Mesenchymal stem cell (in vitro differentiated cells and primary cell): ENCODE data around the gene RASGEF1C.
A peak's percentile ranks its signal among the peaks of the same experiment; 100 is the strongest.

Source experiments
- DNase-seq: peaks from one replicate; pipeline ENCODE4 v3.0.0-alpha.2; 2013
- H2AFZ ChIP-seq: one replicate; pipeline ENCODE4 v1.6.1; 2013; ENCODE audit warnings: low read depth, mild to moderate bottlenecking, control low read depth, inconsistent platforms, low read length, moderate library complexity
- H2AK5ac ChIP-seq: 2 replicates; pipeline ENCODE4 v1.6.1; 2013; ENCODE audit warnings: low read length, moderate library complexity, mild to moderate bottlenecking, inconsistent platforms; ENCODE audit not compliant: severe bottlenecking
- H2BK120ac ChIP-seq: one replicate; pipeline ENCODE4 v1.6.1; 2013; ENCODE audit warnings: low read depth, mild to moderate bottlenecking, inconsistent platforms, low read length, moderate library complexity
- H2BK12ac ChIP-seq, 2 experiments: one replicate each; pipeline ENCODE4 v1.6.1; 2013; ENCODE audit warnings: inconsistent platforms in 2 of 2, low read length in 2 of 2, mild to moderate bottlenecking in 2 of 2, moderate library complexity in 2 of 2, control low read depth in 1 of 2
- H2BK15ac ChIP-seq: one replicate; pipeline ENCODE4 v1.6.1; 2013; ENCODE audit warnings: mild to moderate bottlenecking, low read depth, inconsistent platforms; ENCODE audit not compliant: poor library complexity, severe bottlenecking
- H2BK5ac ChIP-seq: 2 replicates; pipeline ENCODE4 v1.6.1; 2013; ENCODE audit warnings: low read depth, mild to moderate bottlenecking, low read length, control low read depth, inconsistent platforms; ENCODE audit not compliant: poor library complexity, severe bottlenecking
- H3K14ac ChIP-seq, 2 experiments: one replicate each; pipeline ENCODE4 v1.6.1; 2013; ENCODE audit warnings: inconsistent platforms in 2 of 2, low read length in 2 of 2, control low read depth in 1 of 2, mild to moderate bottlenecking in 1 of 2, moderate library complexity in 1 of 2
- H3K18ac ChIP-seq, 2 experiments: one replicate each; pipeline ENCODE4 v1.6.1; 2013; ENCODE audit warnings: inconsistent platforms in 2 of 2, low read length in 2 of 2, control low read depth in 1 of 2, low read depth in 1 of 2, mild to moderate bottlenecking in 1 of 2
- H3K23ac ChIP-seq, 2 experiments: one replicate each; pipeline ENCODE4 v1.6.1; 2013; ENCODE audit warnings: inconsistent platforms in 2 of 2, low read length in 2 of 2, mild to moderate bottlenecking in 2 of 2, moderate library complexity in 2 of 2, control low read depth in 1 of 2
- H3K27ac ChIP-seq: 2 replicates; pipeline ENCODE4 v1.5.1; 2013; ENCODE audit warnings: mild to moderate bottlenecking, moderate library complexity, low read length, control low read depth, inconsistent platforms; ENCODE audit not compliant: poor library complexity, severe bottlenecking
- H3K27me3 ChIP-seq, 2 experiments: 2 replicates each; pipeline versions ENCODE4 v1.6.1 to v1.7.0; 2013; ENCODE audit warnings: low read length in 2 of 2, mild to moderate bottlenecking in 2 of 2, moderate library complexity in 2 of 2, control low read depth in 1 of 2, inconsistent platforms in 1 of 2; ENCODE audit not compliant: control insufficient read depth in 1 of 2, insufficient read depth in 1 of 2
- H3K36me3 ChIP-seq, 2 experiments: 2 replicates each; pipeline versions ENCODE4 v1.6.1 to v1.7.0; 2013; ENCODE audit warnings: low read length in 2 of 2, control low read depth in 1 of 2, inconsistent platforms in 1 of 2, low read depth in 1 of 2, mild to moderate bottlenecking in 1 of 2; ENCODE audit not compliant: insufficient read depth in 2 of 2, control insufficient read depth in 1 of 2
- H3K4ac ChIP-seq, 2 experiments: one replicate each; pipeline ENCODE4 v1.6.1; 2013; ENCODE audit warnings: inconsistent platforms in 2 of 2, low read length in 2 of 2, mild to moderate bottlenecking in 2 of 2, moderate library complexity in 2 of 2, control low read depth in 1 of 2, low read depth in 1 of 2
- H3K4me1 ChIP-seq: 2 replicates; pipeline ENCODE4 v1.6.1; 2013; ENCODE audit warnings: low read depth, low read length, control low read depth; ENCODE audit not compliant: control insufficient read depth, insufficient read depth
- H3K4me2 ChIP-seq: 2 replicates; pipeline ENCODE4 v1.6.1; 2013; ENCODE audit warnings: low read length, mild to moderate bottlenecking, inconsistent platforms; ENCODE audit not compliant: poor library complexity, severe bottlenecking
- H3K4me3 ChIP-seq, 2 experiments: 2 replicates each; pipeline versions ENCODE4 v1.5.1 to v1.7.0; 2013; ENCODE audit warnings: low read length in 2 of 2, mild to moderate bottlenecking in 2 of 2, control low read depth in 1 of 2, low read depth in 1 of 2; ENCODE audit not compliant: insufficient read depth in 1 of 2
- H3K79me1 ChIP-seq: replicated peaks from 2 replicates; pipeline ENCODE4 v1.6.1; 2013; ENCODE audit warnings: mild to moderate bottlenecking, control low read depth, low read length, inconsistent platforms; ENCODE audit not compliant: poor library complexity, severe bottlenecking
- H3K9ac ChIP-seq: 2 replicates; pipeline ENCODE4 v1.7.0; 2013; ENCODE audit warnings: mild to moderate bottlenecking, low read length, moderate library complexity
- H3K9me3 ChIP-seq: 2 replicates; pipeline ENCODE4 v1.7.0; 2013; ENCODE audit warnings: mild to moderate bottlenecking, low read length; ENCODE audit not compliant: control insufficient read depth
- H4K8ac ChIP-seq: one replicate; pipeline ENCODE4 v1.6.1; 2013; ENCODE audit warnings: inconsistent platforms, mild to moderate bottlenecking, low read length, moderate library complexity
- H4K91ac ChIP-seq: one replicate; pipeline ENCODE4 v1.6.1; 2013; ENCODE audit warnings: mild to moderate bottlenecking, low read length, inconsistent platforms
- WGBS: methylation state at CpG from one replicate; pipeline ENCODE4 v1.1.7; 2013; ENCODE audit warnings: mixed read lengths; 5-methylcytosine and 5-hydroxymethylcytosine counted together

RASGEF1C gene

GRCh38 chr5:180121826-180122413 lies 87.1 kb downstream of the RASGEF1C start:
- DNase-seq: no peak
- Histone ChIP-seq H2BK15ac (no peak overlapping the region), H3K14ac (no peak overlapping the region), H2AFZ (no peak overlapping the region), H3K9me3 (no peaks in the 10 kb centered on the region), H3K4me1 (peaks cover 1% of the 10 kb centered on the region), H3K4me3 (no peak overlapping the region), H2AK5ac (no peak overlapping the region), H2BK12ac (no peak overlapping the region), H4K91ac (no peak overlapping the region), H4K8ac (no peak overlapping the region), H3K9ac (no peak overlapping the region), H3K4me2 (no peak overlapping the region), H2BK120ac (no peak overlapping the region), H3K27me3 (peaks cover 7 to 50% of the 10 kb centered on the region in 2 experiments), H3K23ac (no peak overlapping the region), H3K36me3 (no peaks in the 10 kb centered on the region), H2BK5ac (no peak overlapping the region), H3K18ac (no peak overlapping the region), H3K4ac (no peak overlapping the region), H3K79me1 (no peaks in the 10 kb centered on the region), H3K27ac (no peak overlapping the region)
- 96% methylated on average over 8 of the region's 9 CpGs for WGBS

DNA sequence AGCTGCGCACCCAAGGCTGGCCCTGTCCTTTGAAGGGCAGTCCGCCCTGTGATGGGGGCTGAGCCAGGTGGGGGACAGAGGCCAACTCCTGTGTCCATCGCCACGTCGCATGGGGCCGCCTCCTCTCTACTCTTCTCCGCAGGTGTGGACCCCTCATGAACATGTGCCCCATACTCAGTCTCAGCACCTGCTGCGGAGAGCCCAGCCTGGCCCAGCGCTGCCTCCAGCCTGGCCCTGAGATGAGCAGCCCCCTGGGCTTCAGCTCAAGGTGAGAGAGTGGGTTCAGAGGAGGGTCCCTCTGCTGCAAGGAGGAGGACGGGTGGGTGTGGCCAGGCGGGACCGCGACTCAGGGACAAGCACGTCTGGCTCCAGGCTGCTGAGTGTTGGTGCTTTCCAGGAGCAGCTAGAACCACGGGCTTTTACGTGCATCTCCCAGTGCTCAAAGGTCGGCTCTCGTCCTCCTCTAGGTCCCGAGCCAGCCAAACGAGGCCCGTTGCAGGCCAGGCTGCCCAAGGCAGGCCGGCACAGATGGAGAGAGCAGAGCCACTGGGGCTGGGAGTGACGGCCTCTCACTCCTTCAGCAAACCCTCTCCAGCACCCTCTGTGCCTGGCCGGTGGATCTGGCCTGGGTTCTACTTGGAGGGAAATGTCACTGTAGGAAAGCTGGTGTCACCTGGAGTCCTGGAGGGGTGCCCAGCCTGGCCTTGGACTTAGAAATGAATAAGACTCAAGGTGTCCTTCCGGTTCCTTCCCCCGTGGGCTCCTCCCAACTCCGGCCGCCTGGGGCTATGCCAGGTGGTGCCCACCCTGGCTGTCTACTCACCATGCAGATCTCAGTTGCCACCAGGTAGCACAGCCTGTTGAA lies 88.5 kb downstream of the RASGEF1C start:
- Histone ChIP-seq H3K18ac (no peak overlapping the region), H3K14ac (no peak overlapping the region), H2BK120ac (no peak overlapping the region), H3K27ac (no peak overlapping the region), H3K4me1 (no peaks in the 10 kb centered on the region), H2AFZ (no peak overlapping the region), H3K23ac (no peak overlapping the region), H2BK12ac (no peak overlapping the region), H2BK5ac (no peak overlapping the region), H3K79me1 (no peaks in the 10 kb centered on the region), H3K4me3 (no peak overlapping the region), H3K4me2 (no peak overlapping the region), H3K36me3 (no peaks in the 10 kb centered on the region), H4K91ac (no peak overlapping the region), H3K9me3 (no peaks in the 10 kb centered on the region), H2BK15ac (no peak overlapping the region), H2AK5ac (no peak overlapping the region), H4K8ac (no peak overlapping the region), H3K4ac (no peak overlapping the region), H3K27me3 (peaks cover 0 to 44% of the 10 kb centered on the region in 2 experiments), H3K9ac (no peak overlapping the region)
- 82% methylated on average over 27 of the region's 28 CpGs for WGBS
- DNase-seq: no peak

DNA sequence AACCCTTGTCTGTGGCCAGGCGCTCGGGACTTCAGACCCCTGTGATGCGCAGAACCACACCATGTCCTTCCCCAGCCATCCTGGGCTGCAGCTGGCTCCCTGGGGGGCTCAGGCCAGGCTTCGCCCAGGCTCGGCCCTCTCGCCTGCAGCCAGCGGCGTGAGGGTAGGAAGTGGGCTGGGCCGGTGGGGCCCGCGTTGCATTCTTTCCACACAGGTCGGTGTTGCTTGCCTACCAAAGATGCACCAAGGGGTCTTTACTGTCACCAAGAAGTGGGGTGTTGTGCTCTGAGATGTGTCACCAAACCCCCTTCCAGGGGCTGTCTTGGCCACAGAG lies 89.1 kb downstream of the RASGEF1C start:
- DNase-seq: no peak
- peaks cover 0 to 39% of the 10 kb centered on the region in 2 experiments for H3K27me3 ChIP-seq
- no peak overlapping the region for H2BK12ac ChIP-seq
- no peak overlapping the region for H4K8ac ChIP-seq
- H3K9me3 ChIP-seq: no peaks in the 10 kb centered on the region
- H2BK5ac ChIP-seq: no peak overlapping the region
- no peak overlapping the region for H2BK120ac ChIP-seq
- H3K27ac ChIP-seq: no peak overlapping the region
- H3K4me2 ChIP-seq: no peak overlapping the region
- H2AFZ ChIP-seq: no peak overlapping the region
- no peak overlapping the region for H2AK5ac ChIP-seq
- no peak overlapping the region for H3K14ac ChIP-seq
- no peak overlapping the region for H3K9ac ChIP-seq
- no peak overlapping the region for H3K4me3 ChIP-seq
- no peak overlapping the region for H2BK15ac ChIP-seq
- no peaks in the 10 kb centered on the region for H3K4me1 ChIP-seq
- H4K91ac ChIP-seq: no peak overlapping the region
- no peaks in the 10 kb centered on the region for H3K36me3 ChIP-seq
- H3K79me1 ChIP-seq: no peaks in the 10 kb centered on the region
- no peak overlapping the region for H3K4ac ChIP-seq
- no peak overlapping the region for H3K23ac ChIP-seq
- no peak overlapping the region for H3K18ac ChIP-seq
- WGBS: 81% methylated on average over 8 of the region's 12 CpGs

DNA sequence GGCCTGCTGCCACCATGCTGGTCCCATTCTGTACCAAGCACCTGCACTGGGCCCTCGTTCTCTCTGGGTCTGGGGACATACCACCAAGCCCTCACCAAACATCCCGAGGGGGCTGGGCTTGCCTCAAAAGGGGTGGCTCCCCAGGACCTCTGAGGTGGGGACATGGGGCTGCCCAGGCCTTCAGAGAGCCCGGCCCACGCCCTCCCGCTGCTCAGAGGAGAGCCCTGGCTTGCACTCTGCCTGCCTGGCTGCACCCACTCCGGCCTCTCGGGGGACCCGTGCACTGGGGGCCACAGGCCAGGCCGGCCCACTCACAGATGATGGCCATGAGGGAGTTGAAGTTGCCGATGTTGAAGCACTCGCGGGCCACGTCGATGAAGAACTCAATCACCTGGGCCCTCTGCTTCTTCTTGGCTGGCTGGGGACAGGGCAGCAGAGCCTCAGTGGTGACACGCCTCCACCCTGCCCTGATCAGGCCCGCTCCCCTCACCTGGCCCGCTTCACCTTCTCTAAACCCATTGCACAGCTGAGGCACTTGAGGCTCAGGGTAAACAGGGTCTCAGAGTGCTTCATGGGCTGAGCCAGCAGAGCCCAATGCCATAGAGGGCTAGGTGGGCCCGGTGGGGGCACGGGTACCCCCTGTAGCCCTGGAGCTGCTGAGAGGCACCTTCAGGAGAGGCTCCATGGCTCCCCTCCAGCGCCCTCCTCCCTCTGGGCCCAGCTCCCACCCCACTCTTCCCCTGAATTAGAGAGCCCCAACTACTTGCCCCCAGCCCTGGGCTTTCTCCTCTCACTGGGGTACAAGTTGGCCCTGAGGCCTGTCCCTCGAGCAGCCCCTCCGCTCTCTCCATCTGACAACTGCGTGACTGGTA lies 89.7 kb downstream of the RASGEF1C start:
- H3K4me3 ChIP-seq: no peak overlapping the region
- no peak overlapping the region for H3K9ac ChIP-seq
- H4K91ac ChIP-seq: no peak overlapping the region
- no peaks in the 10 kb centered on the region for H3K9me3 ChIP-seq
- H3K14ac ChIP-seq: peak overlapping the region in 1 of 2 experiments; percentile 3
- no peak overlapping the region for H3K18ac ChIP-seq
- no peak overlapping the region for H2BK15ac ChIP-seq
- no peak overlapping the region for H2AK5ac ChIP-seq
- no peak overlapping the region for H3K4ac ChIP-seq
- H2BK12ac ChIP-seq: no peak overlapping the region
- no peak overlapping the region for H2BK5ac ChIP-seq
- H3K36me3 ChIP-seq: no peaks in the 10 kb centered on the region
- H3K27ac ChIP-seq: no peak overlapping the region
- H3K23ac ChIP-seq: no peak overlapping the region
- H3K4me1 ChIP-seq: no peaks in the 10 kb centered on the region
- no peak overlapping the region for H4K8ac ChIP-seq
- DNase-seq: no peak
- H2AFZ ChIP-seq: no peak overlapping the region
- H2BK120ac ChIP-seq: no peak overlapping the region
- H3K4me2 ChIP-seq: no peak overlapping the region
- H3K27me3 ChIP-seq: peaks cover 0 to 35% of the 10 kb centered on the region in 2 experiments
- 86% methylated on average over 23 of the region's 23 CpGs for WGBS
- H3K79me1 ChIP-seq: no peaks in the 10 kb centered on the region
